ENCODE data around the gene SAMD8.
"Not testable (repeated sequence)": the region's sequence is repeated elsewhere in the genome, so short reads cannot be mapped to it uniquely, and the experiment has no call there.

SAMD8 gene

DNA sequence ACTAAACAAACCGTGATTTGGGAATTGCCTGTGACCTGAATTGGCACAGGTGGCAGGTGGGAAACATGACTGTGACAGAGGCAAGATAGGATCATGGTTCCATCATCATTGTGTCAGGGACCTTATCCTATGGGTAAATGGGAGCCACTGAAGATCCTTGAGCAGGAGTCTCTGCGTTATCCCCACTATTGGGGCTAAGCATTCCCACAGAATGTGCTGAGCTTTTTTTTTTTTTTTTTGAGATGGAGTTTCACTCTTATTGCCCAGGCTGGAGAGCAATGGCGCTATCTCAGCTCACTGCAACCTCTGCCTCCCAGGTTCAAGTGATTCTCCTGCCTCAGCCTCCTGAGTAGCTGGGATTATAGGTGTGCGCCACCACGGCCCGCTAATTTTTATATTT lies 88.5 kb downstream of the SAMD8 start:
- FAIRE-seq, result not testable (repeated sequence)

DNA sequence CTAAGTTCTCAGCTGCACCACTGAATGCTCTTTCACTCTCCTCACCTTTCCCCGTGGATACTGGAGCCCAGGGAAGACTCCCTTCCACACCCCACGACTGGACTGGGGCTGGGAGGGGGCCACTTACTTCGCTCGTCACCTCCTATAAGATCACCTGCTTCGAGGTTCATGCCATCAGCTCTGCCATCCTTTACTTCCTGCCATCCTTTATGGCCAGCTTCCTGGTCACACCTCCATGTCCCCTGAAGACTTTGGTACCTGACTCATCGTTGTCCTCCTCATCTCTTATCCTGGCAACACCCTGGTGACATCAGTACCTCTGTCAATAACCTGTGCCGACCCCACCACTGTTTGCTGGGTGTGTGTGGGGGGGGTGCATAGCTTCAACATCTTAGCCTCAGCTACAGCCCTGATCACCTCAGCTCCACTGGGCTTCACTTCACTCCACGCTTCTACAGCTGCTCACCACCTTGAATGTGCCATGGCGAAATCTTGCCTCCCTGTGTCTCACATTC lies 90.4 kb downstream of the SAMD8 start:
- no peak for FAIRE-seq

DNA sequence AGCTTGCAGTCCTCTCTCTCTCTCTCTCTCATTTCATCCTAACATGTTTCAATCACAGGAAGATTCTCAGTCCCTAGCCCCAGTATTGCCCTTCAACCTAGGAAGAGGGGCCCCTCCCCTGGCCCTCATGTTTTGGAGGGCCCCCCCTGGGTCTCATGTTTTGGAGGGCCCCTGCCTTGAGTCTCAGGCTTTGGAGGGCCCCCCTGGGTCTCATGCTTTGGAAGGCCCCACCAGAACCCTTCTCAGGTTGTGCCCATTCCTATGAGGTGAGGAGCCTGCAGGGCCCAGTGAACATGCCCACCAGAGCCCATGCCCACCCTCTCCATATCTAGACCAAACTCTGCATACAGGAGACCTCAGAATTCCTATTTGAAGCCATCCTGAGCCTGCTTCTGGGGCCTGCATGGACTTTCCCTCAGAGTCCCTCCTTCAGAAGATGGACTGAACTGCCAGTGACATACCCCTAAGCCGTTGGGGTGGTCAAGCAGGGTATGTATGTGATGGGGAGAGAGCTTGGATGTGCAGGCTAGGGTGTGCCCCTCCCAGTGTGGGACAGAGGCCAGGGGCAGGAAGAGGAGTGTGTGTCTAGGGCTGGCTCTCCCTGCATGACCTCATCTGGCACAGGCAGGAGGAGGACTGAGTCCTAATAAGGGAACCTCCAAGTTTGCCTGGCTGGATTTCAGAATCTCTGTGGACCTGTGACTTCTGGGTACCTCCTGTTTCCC lies 91.0 kb downstream of the SAMD8 start:
- no peak for FAIRE-seq

DNA sequence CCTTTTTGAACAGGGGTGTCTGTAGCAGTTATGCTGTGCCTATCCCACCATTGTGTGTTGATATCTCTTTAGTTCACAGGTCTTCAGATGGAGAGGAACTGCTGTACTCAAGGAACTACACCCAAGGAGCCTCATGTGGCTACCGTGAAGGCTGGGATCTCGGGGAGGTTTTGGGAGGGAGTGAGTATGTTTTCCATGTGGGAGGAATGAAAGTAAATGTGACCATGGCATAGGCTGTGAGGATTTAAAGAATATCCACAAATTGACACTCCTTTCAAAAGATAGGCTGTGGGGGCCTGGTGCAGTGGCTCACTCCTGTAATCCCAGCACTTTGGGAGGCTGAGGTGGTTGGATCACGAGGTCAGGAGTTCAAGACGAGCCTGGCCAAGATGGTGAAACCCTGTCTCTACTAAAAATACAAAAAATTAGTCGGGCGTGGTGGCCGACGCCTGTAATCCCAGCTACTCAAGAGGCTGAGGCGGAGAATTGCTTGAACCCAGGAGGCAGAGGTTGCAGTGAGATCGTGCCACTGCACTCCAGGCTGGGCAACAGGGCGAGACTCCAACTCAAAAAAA lies 91.7 kb downstream of the SAMD8 start:
- not testable (repeated sequence) for FAIRE-seq

DNA sequence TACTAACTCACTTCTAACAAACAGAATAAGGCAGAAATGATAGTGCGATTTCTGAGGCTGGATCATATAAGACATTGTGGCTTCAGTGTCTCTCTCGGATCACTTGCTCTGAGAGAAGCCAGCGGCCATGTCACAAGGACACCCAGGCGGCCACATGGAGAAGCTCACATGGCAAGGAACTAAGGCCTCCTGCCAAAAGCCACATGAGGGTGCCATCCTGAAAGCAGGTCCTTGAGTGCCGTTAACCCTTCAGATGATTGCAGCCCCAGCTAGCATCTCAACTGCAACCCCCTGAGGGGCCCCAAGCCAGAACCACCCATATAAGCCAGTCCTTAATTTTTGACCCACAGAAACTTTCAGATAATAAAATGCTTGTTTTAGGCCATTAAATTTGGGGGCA lies 92.3 kb downstream of the SAMD8 start:
- no peak for FAIRE-seq

DNA sequence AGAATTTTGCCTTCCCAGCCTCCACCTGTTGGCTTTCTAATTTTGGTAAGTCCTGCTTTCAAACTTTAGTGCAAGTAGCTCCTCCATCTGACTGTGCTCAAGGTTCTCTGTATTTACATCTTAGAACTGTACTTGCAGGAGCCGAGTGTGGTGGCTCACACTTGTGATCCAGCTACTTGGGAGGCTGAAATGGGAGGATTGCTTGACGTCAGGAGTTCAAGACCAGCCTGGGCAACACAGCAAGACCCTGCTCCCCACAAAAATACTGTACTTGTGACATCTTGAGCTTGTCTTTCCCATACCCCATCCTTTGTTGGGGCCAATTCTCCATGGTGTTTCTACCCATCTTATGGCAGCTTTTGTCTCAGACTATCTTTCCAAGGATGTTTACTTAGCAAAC lies 94.5 kb downstream of the SAMD8 start:
- FAIRE-seq, result no peak

DNA sequence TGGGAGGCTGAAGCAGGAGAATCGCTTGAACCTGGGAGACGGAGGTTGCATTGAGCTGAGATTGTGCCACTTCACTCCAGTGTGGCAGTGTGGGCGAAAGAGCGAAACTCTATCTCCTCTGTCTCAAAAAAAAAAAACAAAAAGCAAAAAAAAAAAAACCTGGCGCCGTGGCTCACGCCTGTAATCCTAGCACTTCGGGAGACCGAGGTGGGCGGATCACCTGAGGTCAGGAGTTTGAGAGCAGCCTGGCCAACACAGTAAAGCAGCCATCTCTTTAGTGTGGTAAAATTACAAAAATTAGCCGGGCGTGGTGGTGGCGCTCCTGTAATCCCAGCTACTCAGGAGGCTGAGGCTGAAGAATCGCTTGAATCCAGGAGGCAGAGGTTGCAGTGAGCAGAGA lies 95.2 kb downstream of the SAMD8 start:
- not testable (repeated sequence) for FAIRE-seq

DNA sequence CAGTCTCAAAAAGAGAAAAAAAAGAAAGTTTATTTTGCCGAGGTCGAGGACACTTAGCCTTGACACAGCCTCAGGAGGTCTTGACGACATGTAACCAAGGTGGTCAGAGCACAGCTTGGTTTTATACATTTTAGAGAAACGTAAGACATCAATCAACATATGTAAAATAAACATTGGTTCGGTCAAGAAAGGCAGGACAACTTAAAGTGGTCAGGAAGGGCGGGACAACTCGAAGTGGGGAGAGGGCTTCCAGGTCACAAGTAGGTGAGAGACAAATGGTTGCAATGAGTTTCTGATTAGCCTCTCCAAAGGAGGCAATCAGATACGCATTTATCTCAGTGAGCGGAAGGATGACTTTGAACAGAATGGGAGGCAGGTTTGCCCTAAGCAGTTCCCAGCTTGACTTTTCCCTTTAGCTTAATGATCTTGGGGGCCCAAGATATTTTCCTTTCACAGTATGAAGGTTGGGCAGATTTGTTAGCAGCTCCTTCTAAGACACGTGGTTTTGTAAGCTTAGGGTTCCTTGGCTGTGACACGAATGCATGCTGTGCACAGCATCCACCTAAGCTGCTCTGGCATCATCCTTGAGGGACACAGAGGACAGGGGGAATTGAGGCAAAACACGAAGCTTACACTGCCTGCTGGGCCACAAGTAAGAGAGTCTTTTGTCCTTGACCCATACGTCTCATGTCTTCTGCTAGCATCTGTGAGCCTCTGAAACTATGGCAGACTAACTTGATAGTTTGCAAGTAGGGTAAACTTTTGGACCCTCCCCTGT lies 95.8 kb downstream of the SAMD8 start:
- no peak for FAIRE-seq

DNA sequence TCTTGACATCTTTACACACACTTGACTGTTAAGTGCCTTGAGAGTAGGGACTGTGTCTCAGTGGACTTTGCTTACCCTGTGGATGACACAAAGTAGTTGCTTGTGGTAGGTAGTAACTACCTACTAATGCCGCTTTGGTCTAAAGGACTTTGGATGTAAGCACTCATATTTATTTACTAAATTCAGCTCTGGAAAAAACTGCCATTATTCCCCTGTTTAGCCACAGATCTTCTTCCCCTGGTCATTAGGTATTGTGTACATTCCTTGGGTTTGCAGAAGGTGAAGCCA lies 96.3 kb downstream of the SAMD8 start:
- FAIRE-seq, result no peak

DNA sequence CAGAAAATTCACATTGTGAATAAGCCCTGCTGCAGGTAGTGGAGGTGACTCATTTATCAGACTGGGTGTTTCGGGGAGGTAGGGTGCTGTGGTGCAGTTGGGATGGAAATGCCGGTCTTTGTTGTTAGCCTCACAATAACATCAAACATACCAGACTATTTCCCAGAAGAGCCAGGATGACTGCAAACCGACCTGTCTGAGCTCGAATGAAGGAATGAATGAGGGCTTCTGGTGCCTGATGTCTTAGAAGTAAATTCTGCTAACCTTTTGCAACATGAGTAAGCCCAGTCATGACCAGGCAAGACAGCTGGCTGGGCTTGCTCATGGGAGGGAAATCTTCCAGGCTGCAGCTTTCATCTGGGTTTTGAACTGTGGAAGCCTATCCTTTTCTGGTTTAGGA lies 96.7 kb downstream of the SAMD8 start:
- FAIRE-seq, result no peak

DNA sequence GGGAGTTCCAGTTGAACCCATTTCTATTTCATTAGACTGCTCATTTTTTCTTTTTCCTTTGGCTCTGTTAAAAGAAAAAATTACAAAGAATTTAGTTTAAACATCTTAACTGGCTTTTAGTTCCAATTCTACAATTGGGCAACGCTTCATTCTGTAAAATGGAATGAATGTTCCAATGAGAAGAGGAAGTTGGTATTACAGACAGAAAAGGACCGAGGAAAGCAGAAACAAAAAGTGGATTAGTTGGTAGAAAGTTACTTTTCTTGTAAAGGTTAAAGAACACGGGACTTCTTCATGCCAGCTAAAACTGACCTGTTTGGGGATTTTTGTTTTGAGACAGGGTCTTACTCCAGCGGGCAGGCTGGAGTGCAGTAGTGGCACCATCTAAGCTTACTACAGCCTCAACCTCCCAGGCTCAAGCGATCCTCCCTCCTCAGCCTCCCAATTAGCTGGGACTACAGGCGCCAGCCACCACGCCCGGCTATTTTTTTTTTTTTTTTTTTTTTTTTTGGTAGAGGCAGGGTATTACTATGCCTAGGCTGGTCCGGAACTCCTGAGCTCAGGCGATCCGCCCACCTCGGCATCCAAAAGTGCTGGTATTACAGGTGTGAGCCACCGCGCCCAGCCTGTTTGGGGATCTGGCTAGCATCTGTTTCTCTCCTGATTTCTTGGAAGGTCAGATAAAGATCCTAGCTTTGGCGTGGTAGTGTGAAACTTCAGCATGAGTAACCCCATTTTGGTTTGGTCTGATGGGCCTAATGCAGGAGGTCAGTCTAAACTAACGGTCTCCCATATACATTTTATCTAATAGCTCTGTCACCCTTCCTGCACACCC lies 97.8 kb downstream of the SAMD8 start:
- FAIRE-seq, result no peak

DNA sequence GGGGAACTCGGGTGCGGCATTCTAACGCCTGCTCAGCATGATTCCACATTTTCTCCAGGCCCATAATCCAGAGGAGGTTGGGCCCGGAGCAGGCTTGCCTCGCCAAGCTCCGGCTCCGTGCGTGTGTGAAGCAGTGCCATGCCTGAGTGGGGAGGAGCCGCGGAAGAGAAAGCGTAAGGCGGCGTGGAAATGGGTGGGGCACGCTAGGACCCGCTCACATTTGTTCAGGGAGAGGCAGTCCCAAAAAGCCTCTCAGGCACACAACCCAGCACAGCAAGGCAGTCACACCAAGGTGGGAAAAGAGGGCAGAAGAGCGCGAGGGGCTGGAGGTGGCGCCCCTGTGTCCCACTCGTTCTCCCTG lies 98.4 kb downstream of the SAMD8 start:
- FAIRE-seq, result no peak

DNA sequence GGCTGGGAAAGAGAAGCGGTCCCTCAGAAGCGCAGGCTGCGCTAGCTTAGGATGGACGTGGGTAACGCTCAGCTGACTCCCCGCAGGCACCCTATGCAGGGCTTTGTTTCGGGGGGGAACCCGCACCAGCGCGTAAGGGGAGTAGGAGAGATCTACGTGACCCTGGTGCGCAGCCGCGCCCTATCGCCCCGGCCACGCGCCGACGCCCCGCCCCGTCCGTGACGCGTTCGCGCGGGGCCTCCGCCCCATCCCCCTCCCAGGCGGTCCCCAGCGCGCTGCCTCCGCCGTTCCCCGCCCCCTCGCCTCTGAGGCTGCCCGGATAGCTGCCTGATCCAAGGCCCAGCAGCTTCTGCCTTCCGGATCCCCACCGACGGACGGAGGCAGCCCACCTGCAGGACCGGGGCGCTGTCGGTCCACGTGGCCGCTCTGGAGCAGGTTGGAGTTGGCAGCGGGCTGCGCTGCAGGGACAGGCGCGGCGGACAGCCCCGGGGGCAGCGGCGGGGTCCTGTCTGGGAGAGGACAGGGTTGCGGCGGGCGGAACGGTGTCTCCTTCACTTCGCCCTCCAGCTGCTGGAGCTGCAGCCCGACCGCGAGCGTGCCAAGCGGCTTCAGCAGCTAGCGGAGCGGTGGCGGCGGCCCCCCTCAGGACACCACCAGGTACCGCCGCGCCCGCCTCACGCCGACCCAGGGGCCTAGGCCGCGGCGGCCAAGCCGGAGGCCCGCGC lies 99.0 kb downstream of the SAMD8 start, which contains the start of gene VDAC2:
Gene VDAC2 (plus strand): TSS at position 515 of the 725 bp plus-strand sequence. CDS start 363 bp downstream, outside the sequence.
- no peak for FAIRE-seq

DNA sequence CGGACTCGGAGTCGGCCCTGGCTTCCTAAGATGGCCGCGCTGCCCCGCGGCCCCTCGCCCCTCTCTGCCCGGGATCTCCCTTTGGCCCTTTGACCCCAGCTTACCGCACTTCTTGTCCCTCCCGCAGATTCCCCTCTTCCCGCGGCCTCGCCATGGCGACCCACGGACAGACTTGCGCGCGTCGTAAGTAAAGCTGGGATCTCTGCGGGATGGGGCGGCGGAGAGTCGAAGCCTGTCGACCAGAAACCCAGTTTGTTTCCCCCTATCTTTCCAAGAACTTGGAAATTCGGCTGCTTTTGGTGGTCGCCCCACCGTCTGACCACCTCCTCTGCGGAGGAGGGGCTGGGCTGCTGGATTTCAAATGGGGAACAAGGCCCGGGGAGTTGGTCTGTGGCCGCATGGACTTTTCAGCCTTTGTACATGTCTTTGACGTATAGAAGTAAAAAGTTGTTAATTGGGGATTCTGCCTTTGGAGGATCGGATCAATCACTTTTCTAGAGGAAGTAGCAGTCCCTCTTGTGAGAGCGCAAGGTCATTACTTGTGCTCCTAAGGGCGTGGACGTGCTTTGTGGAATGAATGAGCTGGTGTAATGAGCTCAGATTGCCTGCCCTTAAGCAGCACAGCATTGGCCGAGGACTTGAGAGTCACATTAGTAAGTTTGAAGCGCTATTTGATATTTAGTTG lies 99.7 kb downstream of the SAMD8 start:
- no peak for FAIRE-seq

DNA sequence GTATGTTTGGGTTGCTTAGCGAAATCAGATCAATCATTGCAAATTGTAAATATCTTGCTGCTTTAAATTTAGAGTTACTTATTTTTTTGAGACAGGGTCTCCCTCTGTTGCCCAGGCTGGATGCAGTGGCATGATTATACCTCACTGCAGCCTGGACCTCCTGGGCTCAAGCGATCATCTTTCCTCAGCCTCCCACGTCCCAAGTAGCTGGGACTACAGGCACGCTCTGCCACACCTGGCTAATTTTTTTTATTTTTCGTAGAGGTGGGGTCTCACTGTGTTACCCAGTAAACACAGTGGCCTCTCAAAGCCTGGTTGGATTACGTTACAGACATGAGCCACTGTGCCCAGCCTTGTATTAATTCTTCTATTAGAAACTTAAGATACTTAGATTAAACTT lies 100.9 kb downstream of the SAMD8 start:
- no peak for FAIRE-seq

DNA sequence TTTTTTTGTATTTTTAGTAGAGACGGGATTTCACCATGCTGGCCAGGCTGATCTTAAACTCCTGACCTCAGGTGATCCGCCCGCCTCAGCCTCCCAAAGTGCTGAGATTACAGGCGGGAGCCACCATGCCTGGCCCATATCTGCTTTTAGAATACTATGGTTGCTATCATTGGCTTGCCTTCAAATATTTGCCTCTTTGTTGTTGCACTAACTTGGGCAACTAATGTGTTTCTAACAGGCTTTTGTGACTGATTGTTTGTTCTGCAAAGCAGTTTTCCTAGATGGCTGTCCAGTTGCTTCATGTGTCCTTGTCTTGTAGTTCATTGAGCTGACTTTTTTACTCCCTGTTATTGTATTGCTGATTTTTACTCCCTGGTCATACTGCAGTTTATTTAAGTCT lies 108.8 kb downstream of the SAMD8 start:
- no peak for FAIRE-seq

DNA sequence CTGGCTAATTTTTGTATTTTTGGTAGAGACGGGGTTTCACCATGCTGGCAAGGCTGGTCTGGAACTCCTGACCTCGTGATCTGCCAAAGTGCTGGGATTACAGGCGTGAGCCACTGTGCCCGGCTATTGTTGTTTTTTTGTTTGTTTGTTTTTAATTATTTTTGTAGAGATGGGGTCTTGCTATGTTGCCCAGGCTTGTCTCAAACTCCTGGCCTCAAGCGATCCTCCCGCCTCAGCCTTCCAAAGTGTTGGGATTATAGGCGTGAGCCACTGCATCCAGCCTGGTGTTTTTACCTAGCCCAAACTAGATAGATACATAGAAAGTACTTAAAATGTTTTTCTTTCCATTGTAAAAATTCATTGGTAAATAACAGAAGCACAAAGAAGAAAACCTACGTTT lies 110.0 kb downstream of the SAMD8 start:
- not testable (repeated sequence) for FAIRE-seq

DNA sequence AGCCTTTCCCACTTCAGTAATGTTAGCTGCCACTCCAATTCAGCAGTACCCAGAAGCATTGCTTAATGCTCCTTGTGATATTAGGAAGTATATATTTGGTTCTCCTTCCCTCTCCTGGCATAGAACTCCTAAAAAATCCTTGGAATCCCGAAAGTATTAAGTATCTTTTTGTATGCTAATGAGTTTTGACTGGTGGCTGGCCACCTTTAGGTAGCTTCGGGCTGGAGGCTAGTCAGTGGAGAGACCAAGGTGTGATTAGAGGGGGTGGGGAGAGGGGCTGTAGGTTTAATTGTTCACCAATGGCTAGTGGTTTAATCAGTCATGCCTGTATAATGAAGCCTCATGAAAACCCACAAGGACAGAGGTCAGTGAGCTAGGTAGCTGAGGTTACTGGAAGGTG lies 112.1 kb downstream of the SAMD8 start:
- FAIRE-seq, result no peak

DNA sequence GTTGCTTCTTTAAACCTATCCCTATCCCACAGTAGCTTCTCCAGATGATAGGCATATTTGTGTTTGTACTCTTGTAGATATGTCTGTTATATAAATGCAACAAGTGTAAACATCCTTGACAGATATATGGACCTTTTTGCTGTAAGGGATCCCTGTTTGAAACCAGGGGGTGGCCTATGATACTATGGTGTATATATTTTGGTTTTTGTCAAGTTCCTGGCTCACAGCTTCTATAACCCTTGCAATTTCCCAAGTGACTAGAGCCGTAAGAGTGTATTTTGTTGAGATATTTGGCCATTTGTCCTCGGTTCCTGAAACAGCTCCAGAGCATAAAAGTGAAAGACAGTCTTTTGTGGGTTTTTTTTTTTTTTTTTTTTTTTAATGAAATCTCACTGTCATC lies 114.6 kb downstream of the SAMD8 start:
- no peak for FAIRE-seq

DNA sequence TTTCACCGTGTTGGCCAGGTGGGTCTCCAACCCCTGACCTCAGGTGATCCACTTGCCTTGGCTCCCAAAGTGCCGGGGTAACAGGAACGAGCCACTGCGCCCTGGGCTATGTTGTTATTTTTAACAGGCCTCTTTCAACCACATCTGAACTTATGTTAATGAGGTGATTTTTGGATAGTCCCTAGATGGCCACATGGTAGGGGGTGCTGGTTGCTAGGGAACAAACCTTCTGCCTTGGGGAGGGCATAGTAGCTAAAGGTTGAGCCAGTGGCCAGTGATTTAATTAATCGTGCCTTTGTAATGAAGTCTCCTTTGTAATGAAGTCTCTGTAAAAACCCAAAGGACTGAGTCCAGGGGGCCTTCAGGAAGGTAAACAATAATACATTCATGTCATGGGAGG lies 115.2 kb downstream of the SAMD8 start:
- no peak for FAIRE-seq

DNA sequence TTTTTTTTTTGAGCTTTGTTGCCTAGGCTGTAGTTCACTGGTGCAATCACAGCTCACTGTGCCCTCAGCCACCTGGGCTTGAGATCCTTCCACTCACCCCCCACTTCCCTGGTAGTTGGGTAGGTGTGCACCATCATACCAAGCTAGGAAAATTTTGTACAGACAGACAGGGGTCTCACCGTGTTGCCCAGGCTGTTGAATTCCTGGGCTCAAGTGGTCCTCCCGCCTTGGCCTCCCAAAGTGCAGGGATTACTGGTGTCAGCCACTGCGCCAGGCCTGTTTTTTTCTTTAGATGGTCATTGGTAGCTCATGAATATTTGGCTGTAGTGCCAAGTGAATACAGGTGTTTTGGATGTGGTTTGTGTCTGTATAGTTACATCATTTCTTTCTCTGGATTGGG lies 116.8 kb downstream of the SAMD8 start:
- no peak for FAIRE-seq

DNA sequence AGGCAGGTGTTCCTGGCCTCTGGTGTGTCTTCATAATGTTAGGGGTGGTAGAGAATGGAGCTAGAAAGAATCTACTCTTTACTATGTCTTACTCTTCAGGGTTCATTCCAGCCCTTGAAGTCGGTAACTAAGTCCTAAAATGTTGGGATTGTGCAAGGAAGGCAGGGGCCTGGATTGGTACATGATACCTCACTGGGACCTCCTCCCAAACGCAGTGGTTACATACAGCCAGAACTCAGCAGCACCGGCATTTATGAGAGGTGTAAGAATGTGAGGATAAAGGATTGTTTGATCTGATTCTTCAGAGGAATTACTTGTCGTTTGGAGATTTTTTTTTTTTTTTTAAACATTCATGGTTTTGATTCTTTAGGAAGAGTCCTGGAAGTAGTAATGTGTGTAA lies 117.4 kb downstream of the SAMD8 start:
- FAIRE-seq, result no peak
